IMR-90 (cell line): ENCODE measurements around the gene RNH1. TPM values are rescaled to one million over a fixed set of nuclear protein-coding genes. Genes with fewer than 3 reads are reported as not detected.

Source experiments
- ATAC-seq: fragments of 200-7000 bp; cut with Tn5 transposase; 2 replicates; pipeline ENCODE4 v1.9.1; 2020; ENCODE audit warnings: low read depth, mild to moderate bottlenecking, moderate library complexity
- BruUV-seq: library from RNA; stranded (reverse); fragments of 400-500 nt; replicated peaks from 2 replicates; lab custom pipeline; 2021; lab: Mats Ljungman, UMichigan
- CTCF ChIA-PET: fragments of 300-600 bp; formaldehyde crosslinking; extraction: SDS; loops from one replicate; lab custom pipeline; 2021; ENCODE audit warnings: antibody characterized with exemption; lab: Yijun Ruan, JAX
- POLR2A ChIA-PET: fragments of 300-600 bp; sonication (Branson Sonifier 250); formaldehyde crosslinking; loops from one replicate; lab custom pipeline; 2022; ENCODE audit warnings: antibody characterized with exemption; ENCODE audit not compliant: unreplicated experiment; lab: Charles Lee
- DNase-seq: peaks from one replicate; pipeline ENCODE4 v3.0.0; 2013
- H2AFZ ChIP-seq: replicated peaks from 2 replicates; pipeline ENCODE3; 2013; ENCODE audit warnings: low read length, mild to moderate bottlenecking; ENCODE audit not compliant: poor library complexity
- H2AK5ac ChIP-seq: 2 replicates; pipeline ENCODE4 v1.6.1; 2013; ENCODE audit warnings: low read depth, low read length, inconsistent platforms
- H2AK9ac ChIP-seq: replicated peaks from 2 replicates; pipeline ENCODE3; 2013; ENCODE audit warnings: mild to moderate bottlenecking, low read depth, low read length, moderate library complexity; ENCODE audit not compliant: poor library complexity
- H2BK120ac ChIP-seq: 2 replicates; pipeline ENCODE4 v1.6.1; 2013; ENCODE audit warnings: low read depth, low read length, inconsistent platforms
- H2BK15ac ChIP-seq: 3 replicates; pipeline ENCODE4 v1.6.1; 2013; ENCODE audit warnings: low read depth, low read length, inconsistent platforms
- H2BK20ac ChIP-seq: 2 replicates; pipeline ENCODE4 v1.6.1; 2013; ENCODE audit warnings: low read depth, mild to moderate bottlenecking, inconsistent platforms, low read length, moderate library complexity
- H2BK5ac ChIP-seq: 2 replicates; pipeline ENCODE4 v1.6.1; 2013; ENCODE audit warnings: mild to moderate bottlenecking, low read depth, low read length, inconsistent platforms; ENCODE audit not compliant: poor library complexity, severe bottlenecking
- H3K14ac ChIP-seq: replicated peaks from 2 replicates; pipeline ENCODE4 v1.6.1; 2013; ENCODE audit warnings: low read depth, low read length, inconsistent platforms
- H3K18ac ChIP-seq: 2 replicates; pipeline ENCODE4 v1.6.1; 2013; ENCODE audit warnings: low read depth, low read length, control low read depth
- H3K23ac ChIP-seq: 2 replicates; pipeline ENCODE4 v1.6.1; 2013; ENCODE audit warnings: low read depth, low read length, inconsistent platforms
- H3K27ac ChIP-seq: 2 replicates; pipeline ENCODE4 v1.5.1; 2013; ENCODE audit warnings: mild to moderate bottlenecking, control low read depth, low read length; ENCODE audit not compliant: insufficient read depth
- H3K27me3 ChIP-seq: 2 replicates; pipeline ENCODE4 v1.6.1; 2013; ENCODE audit warnings: low read length; ENCODE audit not compliant: control insufficient read depth, insufficient read depth
- H3K36me3 ChIP-seq: 2 replicates; pipeline ENCODE4 v1.6.1; 2013; ENCODE audit warnings: low read length, mixed read lengths; ENCODE audit not compliant: control insufficient read depth, insufficient read depth
- H3K4ac ChIP-seq: 2 replicates; pipeline ENCODE4 v1.6.1; 2013; ENCODE audit warnings: low read depth, low read length, inconsistent platforms
- H3K4me1 ChIP-seq: 2 replicates; pipeline ENCODE4 v1.6.1; 2013; ENCODE audit warnings: low read length, mixed read lengths; ENCODE audit not compliant: control insufficient read depth, insufficient read depth
- H3K4me2 ChIP-seq: 2 replicates; pipeline ENCODE4 v1.6.1; 2013; ENCODE audit warnings: low read depth, mild to moderate bottlenecking, control low read depth, low read length, moderate library complexity
- H3K4me3 ChIP-seq: 2 replicates; pipeline ENCODE4 v1.5.1; 2013; ENCODE audit warnings: low read depth, mild to moderate bottlenecking, control low read depth, low read length, moderate library complexity; ENCODE audit not compliant: insufficient read depth
- H3K56ac ChIP-seq: 2 replicates; pipeline ENCODE4 v1.6.1; 2013; ENCODE audit warnings: low read length, inconsistent platforms; ENCODE audit not compliant: insufficient read depth; ENCODE audit errors: extremely low read depth
- H3K79me1 ChIP-seq, 2 experiments: 2 replicates each; pipeline ENCODE4 v1.6.1; 2013; ENCODE audit warnings: low read length in 2 of 2, inconsistent platforms in 1 of 2, low read depth in 1 of 2
- H3K9ac ChIP-seq: 2 replicates; pipeline ENCODE4 v1.6.1; 2013; ENCODE audit warnings: low read depth, low read length, control low read depth
- H3K9me1 ChIP-seq: 2 replicates; pipeline ENCODE4 v1.6.1; 2013; ENCODE audit warnings: low read length, inconsistent platforms; ENCODE audit not compliant: insufficient read depth
- H3K9me3 ChIP-seq: 2 replicates; pipeline ENCODE4 v1.6.1; 2013; ENCODE audit warnings: low read length; ENCODE audit not compliant: control insufficient read depth, insufficient read depth
- H4K20me1 ChIP-seq: 2 replicates; pipeline ENCODE4 v1.6.1; 2013; ENCODE audit warnings: low read length, inconsistent platforms; ENCODE audit not compliant: insufficient read depth
- H4K5ac ChIP-seq: 2 replicates; pipeline ENCODE4 v1.6.1; 2013; ENCODE audit warnings: mild to moderate bottlenecking, low read depth, low read length, control low read depth
- H4K8ac ChIP-seq, 2 experiments: 2 replicates each; pipeline ENCODE4 v1.6.1; 2013; ENCODE audit warnings: low read depth in 2 of 2, low read length in 2 of 2, control low read depth in 1 of 2, inconsistent platforms in 1 of 2
- H4K91ac ChIP-seq: 2 replicates; pipeline ENCODE4 v1.6.1; 2013; ENCODE audit warnings: low read depth, low read length, inconsistent platforms; ENCODE audit not compliant: insufficient read depth
- POLR2A ChIP-seq: IDR thresholded peaks from 2 replicates; pipeline ENCODE4 v1.6.1; 2012; ENCODE audit warnings: mild to moderate bottlenecking, low read depth, low read length
- WGBS, 2 experiments: methylation state at CpG; one replicate each; pipeline versions ENCODE4 v1.1.5 to v1.1.7; 2013; ENCODE audit warnings: missing lambda C conversion rate in 2 of 2; ENCODE audit not compliant: insufficient read length in 1 of 2; ENCODE audit errors: extremely low coverage in 2 of 2; 5-methylcytosine and 5-hydroxymethylcytosine counted together
- dilution Hi-C: fragments of 300-500 bp; cut with HindIII; formaldehyde crosslinking; loops from one replicate; pipeline ENCODE4 v1.14.3; 2018; ENCODE audit warnings: low sequenced_read_pairs; ENCODE audit not compliant: unreplicated experiment
- in situ Hi-C: fragments of 300-500 bp; cut with MboI; formaldehyde crosslinking; loops from 3 replicates; pipeline ENCODE4 v1.14.3; 2019; ENCODE audit warnings: low sequenced_read_pairs, inconsistent platforms, mixed read lengths
- intact Hi-C: fragments of 100-400 bp; cut with micrococcal nuclease; formaldehyde crosslinking; loops from 2 replicates; pipeline ENCODE4 v1.10.0; 2022
- polyA plus RNA-seq, 3 experiments: library from polyadenylated mRNA; depleted of rRNA; stranded (reverse); fragments of >200 nt; gene quantifications; 2 replicates each; pipeline ENCODE4 v1.2.3, GENCODE V29; 2012; ENCODE audit warnings: low replicate concordance in 1 of 3
- total RNA-seq: library from RNA; depleted of rRNA; stranded (reverse); fragments of >200 nt; gene quantifications from 2 replicates; pipeline ENCODE4 v1.2.3, GENCODE V29; 2012

The RNH1 gene
- total and polyA plus RNA-seq, 2 of the 4 experiments (the other 2 are of a cell fraction): 138 to 247 TPM

GRCh38 chr11:532527-532985 lies 25.5 kb upstream of the RNH1 start:
- no peak overlapping the region for H3K9ac ChIP-seq
- DNase-seq (no peak), ATAC-seq (no peak)
- H3K56ac ChIP-seq: no peak overlapping the region
- dilution Hi-C loops: no loop called here
- no peak overlapping the region for H2BK120ac ChIP-seq
- peaks cover 12% of the 10 kb centered on the region for H3K4me1 ChIP-seq
- no peak overlapping the region for H3K18ac ChIP-seq
- peaks cover 24% of the 10 kb centered on the region for H4K20me1 ChIP-seq
- POLR2A ChIA-PET: no interaction called here
- H3K9me3 ChIP-seq: no peaks in the 10 kb centered on the region
- H4K91ac ChIP-seq: no peak overlapping the region
- H3K27ac ChIP-seq: no peak overlapping the region
- BruUV-seq: no TSS peak
- CTCF ChIA-PET: no interaction called here
- no peaks in the 10 kb centered on the region for H3K27me3 ChIP-seq
- no peak overlapping the region for H2BK15ac ChIP-seq
- TF ChIP-seq POLR2A: no peak
- WGBS, 2 experiments: 92% methylated on average over 9 of the region's 23 CpGs; no CpG with 5 or more reads in 1 of the 2 experiments
- no peak overlapping the region for H3K4me3 ChIP-seq
- H3K23ac ChIP-seq: no peak overlapping the region
- no peak overlapping the region for H2BK20ac ChIP-seq
- no peak overlapping the region for H2BK5ac ChIP-seq
- peaks cover 24% of the 10 kb centered on the region; the same call in 1 of the 2 replicates for H3K36me3 ChIP-seq
- peaks cover 3% of the 10 kb centered on the region; the same call in 1 of the 2 replicates for H3K9me1 ChIP-seq
- H3K14ac ChIP-seq: no peak overlapping the region
- H4K8ac ChIP-seq: no peak overlapping the region
- H2AFZ ChIP-seq: no peak overlapping the region
- H2AK9ac ChIP-seq: no peak overlapping the region
- no peak overlapping the region for H3K4me2 ChIP-seq
- in situ Hi-C loops: no loop called here
- no peak overlapping the region for H4K5ac ChIP-seq
- intact Hi-C loops: no loop called here
- no peak overlapping the region for H2AK5ac ChIP-seq
- H3K4ac ChIP-seq: no peak overlapping the region
- H3K79me1 ChIP-seq: peaks cover 3 to 24% of the 10 kb centered on the region in 2 experiments; a peak in 3 of 4 replicates
